GM19023 (cell line): ENCODE measurements around the gene BTBD8.

Source experiments
- ATAC-seq: cut with Tn5 transposase; IDR thresholded peaks from one replicate; pipeline ENCODE4 v1.9.1; 2021; ENCODE audit warnings: mild to moderate bottlenecking, moderate library complexity; ENCODE audit not compliant: unreplicated experiment

The BTBD8 gene

GRCh38 chr1:92188436-92189255 is 108.5 kb downstream of the BTBD8 start:
- no peak for ATAC-seq

- ATAC-seq, result no peak
Measured at GRCh38 chr1:92191726-92192125, 111.6 kb downstream of the BTBD8 start.

GRCh38 chr1:92192246-92192645 is 112.1 kb downstream of the BTBD8 start:
- no peak for ATAC-seq

GRCh38 chr1:92194511-92194910 is 114.4 kb downstream of the BTBD8 start:
- ATAC-seq, result no peak

DNA sequence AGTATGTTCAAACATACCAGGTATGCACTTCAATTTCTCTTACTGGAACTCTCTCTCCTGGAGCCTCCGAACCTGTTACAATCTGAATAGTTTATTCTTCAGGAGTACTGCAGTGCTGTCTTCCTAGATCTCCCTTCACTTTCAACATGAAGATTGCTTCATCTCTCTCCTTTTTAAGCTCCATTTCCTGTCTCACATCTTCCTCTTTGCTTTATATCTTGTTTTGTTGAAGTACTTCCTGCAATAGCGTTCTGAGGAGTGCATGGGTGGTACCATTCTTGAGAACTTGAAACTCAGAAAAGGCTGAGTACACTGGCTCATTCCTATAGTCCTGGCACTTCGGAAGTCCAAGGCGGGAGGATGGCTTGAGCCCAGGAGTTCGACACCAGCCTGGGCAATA is 121.8 kb downstream of the BTBD8 start:
- no peak for ATAC-seq

- no peak for ATAC-seq
Measured at GRCh38 chr1:92203105-92203504, 123.0 kb downstream of the BTBD8 start.

DNA sequence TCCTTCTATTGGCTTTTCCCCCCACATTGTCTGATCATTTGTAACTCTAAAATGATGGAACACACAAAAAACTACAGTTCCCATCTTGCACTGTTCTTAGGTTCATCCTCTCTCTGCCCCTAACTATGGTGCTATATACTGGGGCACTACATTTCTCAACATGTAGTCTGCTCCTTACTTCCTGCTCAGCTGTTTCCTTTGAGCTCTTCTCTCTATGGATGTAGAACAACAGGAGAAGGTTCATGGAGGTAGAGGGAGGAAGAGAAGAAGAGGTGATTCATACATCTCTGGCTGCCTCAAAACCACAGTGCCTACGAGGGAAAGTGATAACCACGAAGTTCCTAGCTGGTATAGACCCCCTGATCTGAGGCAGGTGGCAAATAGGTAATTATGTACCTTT is 130.6 kb downstream of the BTBD8 start:
- no peak for ATAC-seq

- ATAC-seq, result no peak
Measured at GRCh38 chr1:92211166-92211565, 131.0 kb downstream of the BTBD8 start.

DNA sequence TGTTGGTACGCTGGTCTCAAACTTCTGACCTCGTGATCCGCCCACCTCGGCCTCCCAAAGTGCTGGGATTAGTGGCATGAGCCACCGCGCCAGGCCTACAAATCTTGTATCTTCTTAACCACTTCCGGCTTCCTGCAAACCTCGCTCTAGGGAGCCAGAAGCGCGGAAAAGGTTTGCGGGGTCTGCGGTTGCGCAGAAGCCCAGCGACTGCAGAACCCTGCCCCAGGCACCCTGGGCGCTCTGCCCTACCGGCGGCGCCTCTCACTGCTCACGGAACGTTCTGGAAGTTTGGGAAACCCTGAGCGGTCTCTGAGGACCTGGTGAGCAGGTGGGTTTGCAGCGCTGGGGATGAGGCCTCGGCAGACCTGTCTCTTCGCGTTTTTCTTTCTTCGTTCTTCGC is 137.6 kb downstream of the BTBD8 start, which contains the start of gene C1orf146:
Gene C1orf146, plus strand, starts transcription at position 195 of the 400 bp plus-strand sequence. CDS start 13,506 bp downstream, outside the sequence.
- no peak for ATAC-seq

GRCh38 chr1:92218559-92218958 is 138.4 kb downstream of the BTBD8 start:
- no peak for ATAC-seq

DNA sequence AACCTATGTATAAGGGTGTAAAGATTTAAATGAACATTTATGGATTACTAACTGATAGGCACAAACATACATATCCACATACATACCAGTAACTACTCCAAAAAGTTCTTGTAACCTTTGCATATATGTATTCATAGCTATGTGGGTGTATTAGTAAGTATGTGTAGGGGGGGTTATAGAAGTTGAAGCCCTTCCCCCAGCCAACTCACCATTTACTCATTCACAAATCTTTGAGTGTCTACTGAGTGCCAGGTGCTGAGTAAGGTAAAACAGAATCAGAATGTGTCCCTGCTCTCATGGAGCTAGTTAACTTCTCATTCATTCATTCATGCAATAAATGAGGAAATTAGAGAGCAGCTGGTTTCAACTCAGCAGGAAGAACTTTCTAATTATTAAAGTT is 138.9 kb downstream of the BTBD8 start:
- no peak for ATAC-seq

DNA sequence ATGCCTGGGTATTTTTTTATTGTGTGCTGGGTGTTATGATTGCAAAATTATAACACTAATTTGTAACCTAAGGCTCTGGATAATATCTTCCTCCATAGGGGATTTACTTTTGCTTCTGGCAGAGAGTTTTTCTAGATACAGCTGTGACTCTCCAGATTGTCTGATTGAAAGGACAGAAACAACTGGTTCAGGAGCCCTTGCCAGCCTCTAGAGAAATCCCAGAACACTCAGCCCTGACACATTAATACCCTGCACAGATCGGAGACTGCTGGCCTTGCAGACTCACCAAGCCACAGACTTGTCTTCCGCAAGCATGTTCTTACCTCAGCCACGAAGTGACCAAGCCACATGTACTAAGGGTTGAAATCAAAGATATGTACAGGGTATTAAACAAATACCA is 148.3 kb downstream of the BTBD8 start:
- ATAC-seq, result no peak

DNA sequence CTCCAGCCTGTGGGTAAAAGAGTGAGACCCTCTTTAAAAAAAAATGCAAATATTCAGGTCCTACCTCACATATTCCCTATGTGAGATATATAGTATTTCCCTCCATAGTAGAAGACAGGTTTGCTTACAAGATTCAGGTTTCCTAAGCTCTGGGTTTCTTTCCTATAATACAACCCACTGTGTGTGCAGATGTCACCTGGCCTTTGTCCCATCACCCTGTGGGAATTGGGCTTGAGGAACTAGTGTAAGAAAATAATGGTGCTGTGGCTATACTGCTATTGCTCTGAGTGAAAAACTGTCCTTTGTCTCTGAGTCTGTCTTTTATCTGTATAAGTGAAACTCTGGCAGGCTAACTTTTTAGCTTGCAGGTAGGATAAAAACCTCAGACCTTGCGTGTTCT is 150.6 kb downstream of the BTBD8 start:
- ATAC-seq, result no peak
